Uterus (tissue), 4 donors: Measurements from ENCODE around the gene CCR3. TPM values are rescaled to one million over a fixed set of nuclear protein-coding genes. Genes with fewer than 3 reads are reported as not detected.

Source experiments
- DNase-seq, 2 donors: peaks; one replicate each; pipeline ENCODE4 v3.0.0-alpha.2; 2019 to 2020
- H3K27ac ChIP-seq, 2 donors: fragments of 200-600 bp; sonication (generic); 1 replicate in 1 of 2; 2 replicates in 1 of 2; pipeline ENCODE4 v1.5.1; 2016 to 2018
- H3K27me3 ChIP-seq, 2 donors: fragments of 200-600 bp; sonication (generic); one replicate each; pipeline ENCODE4 v1.5.1; 2018 to 2019; ENCODE audit warnings: control low read depth in 1 of 2
- H3K36me3 ChIP-seq, 2 donors: fragments of 200-600 bp; sonication (generic); one replicate each; pipeline ENCODE4 v1.5.1; 2019; ENCODE audit warnings: control low read depth in 1 of 2
- H3K4me1 ChIP-seq, 2 donors: fragments of 200-600 bp; sonication (generic); one replicate each; pipeline ENCODE4 v1.5.1; 2018 to 2019; ENCODE audit warnings: control low read depth in 1 of 2
- H3K4me3 ChIP-seq, 2 donors: fragments of 200-600 bp; sonication (generic); 1 replicate in 1 of 2; 2 replicates in 1 of 2; pipeline ENCODE4 v1.5.1; 2018 to 2019; ENCODE audit warnings: mild to moderate bottlenecking in 1 of 2
- H3K9me3 ChIP-seq, 2 donors: fragments of 200-600 bp; sonication (generic); one replicate each; pipeline ENCODE4 v1.5.1; 2019; ENCODE audit warnings: control low read depth in 1 of 2
- POLR2A ChIP-seq, 2 donors: fragments of 450-650 bp; IDR thresholded peaks; one replicate each; pipeline ENCODE4 v1.6.1; 2016; ENCODE audit warnings: antibody characterized with exemption in 2 of 2, mild to moderate bottlenecking in 1 of 2, moderate library complexity in 1 of 2
- intact Hi-C: fragments of 100-400 bp; cut with DNase I; formaldehyde crosslinking; loops from one replicate; pipeline ENCODE4 v1.15.1; 2023; ENCODE audit warnings: low total_unique reads
- total RNA-seq, 4 donors: library from RNA; depleted of rRNA in 3 of 4; stranded (reverse); fragments of >200 nt in 3 of 4; gene quantifications; one replicate each; pipeline versions ENCODE4 v1.1.0 to v1.2.4, GENCODE V29; 2014 to 2023
- TF ChIP-seq, protein P1 (sequence below), 4 experiments: fragments of 200-600 bp in 2 of 4; fragments of 450-650 bp in 2 of 4; sonication (generic) in 2 of 4; IDR thresholded peaks; one replicate each; pipeline ENCODE4 v1.5.1; 2016 to 2019; ENCODE audit warnings: antibody characterized with exemption in 4 of 4, mild to moderate bottlenecking in 2 of 4, moderate library complexity in 1 of 4
- donor health status: DM: yes; HTN: yes; CAD: no.

The CCR3 gene
- total RNA-seq, 4 donors from 2014 or later = not detected

DNA sequence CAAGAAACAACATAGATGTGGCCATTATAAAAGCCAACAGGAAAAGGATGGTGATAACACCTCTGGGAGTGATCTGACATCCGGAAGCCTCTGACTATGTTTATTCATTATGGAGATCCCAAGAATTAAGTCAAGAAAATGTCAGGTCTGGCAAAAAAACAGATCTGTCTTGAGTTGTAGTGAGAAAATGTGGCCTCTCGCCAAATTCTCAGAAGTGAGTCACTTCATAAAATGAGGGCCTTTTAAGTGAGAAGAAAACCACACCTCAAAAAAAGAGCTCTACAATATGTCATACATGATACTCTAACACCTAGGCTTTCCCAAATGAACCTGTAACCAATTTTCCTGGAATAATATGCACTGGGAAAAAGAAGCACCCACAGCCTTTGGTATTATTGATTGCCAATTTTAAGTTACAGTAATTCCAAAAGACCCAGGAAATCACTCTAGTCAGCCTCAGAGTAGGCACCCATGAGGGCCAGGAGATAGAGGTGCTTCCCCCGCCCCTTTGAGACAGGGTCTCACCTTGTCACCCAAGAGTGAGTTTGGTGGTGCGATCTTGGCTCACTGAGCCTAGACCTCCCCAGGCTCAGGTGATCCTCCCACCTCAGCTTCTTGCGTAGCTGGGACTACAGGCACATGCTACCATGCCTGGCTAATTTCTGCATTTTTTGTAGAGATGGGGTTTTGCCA, 38.0 kb downstream of the CCR3 start:
- intact Hi-C loops = no loop called here
- Histone ChIP-seq H3K4me3 (no peak overlapping the region), H3K27ac (no peak overlapping the region), H3K27me3 (no peaks in the 10 kb centered on the region), H3K4me1 (peaks cover 0 to 3% of the 10 kb centered on the region in 2 donors), H3K9me3 (no peaks in the 10 kb centered on the region), H3K36me3 (no peaks in the 10 kb centered on the region)
- TF ChIP-seq, protein P1, sequence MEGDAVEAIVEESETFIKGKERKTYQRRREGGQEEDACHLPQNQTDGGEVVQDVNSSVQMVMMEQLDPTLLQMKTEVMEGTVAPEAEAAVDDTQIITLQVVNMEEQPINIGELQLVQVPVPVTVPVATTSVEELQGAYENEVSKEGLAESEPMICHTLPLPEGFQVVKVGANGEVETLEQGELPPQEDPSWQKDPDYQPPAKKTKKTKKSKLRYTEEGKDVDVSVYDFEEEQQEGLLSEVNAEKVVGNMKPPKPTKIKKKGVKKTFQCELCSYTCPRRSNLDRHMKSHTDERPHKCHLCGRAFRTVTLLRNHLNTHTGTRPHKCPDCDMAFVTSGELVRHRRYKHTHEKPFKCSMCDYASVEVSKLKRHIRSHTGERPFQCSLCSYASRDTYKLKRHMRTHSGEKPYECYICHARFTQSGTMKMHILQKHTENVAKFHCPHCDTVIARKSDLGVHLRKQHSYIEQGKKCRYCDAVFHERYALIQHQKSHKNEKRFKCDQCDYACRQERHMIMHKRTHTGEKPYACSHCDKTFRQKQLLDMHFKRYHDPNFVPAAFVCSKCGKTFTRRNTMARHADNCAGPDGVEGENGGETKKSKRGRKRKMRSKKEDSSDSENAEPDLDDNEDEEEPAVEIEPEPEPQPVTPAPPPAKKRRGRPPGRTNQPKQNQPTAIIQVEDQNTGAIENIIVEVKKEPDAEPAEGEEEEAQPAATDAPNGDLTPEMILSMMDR (IDR thresholded peaks at IDR 0.05) = no peak
- TF ChIP-seq POLR2A (IDR thresholded peaks at IDR 0.05) = no peak
- no peak for DNase-seq

DNA sequence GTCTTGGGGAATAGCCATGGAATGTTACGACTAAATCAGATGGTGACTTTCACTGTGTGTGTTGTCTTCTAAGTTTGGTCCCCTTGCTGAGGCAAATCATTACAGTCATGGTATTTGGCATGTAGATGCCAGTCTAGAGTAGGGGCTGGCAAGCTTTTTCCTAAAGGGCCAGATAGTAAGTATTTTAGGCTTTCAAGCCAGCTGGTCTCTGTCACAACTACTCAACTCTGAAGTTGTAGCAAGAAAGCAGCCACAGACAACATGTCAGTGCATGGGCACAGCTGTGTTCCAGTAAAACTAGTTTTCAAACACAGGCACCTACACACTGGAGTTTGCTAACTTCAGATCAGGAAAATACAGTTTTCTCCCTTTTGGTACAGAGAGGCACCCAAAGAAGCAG, 39.3 kb downstream of the CCR3 start:
- DNase-seq = no peak
- no peaks in the 10 kb centered on the region for H3K9me3 ChIP-seq
- H3K4me3 ChIP-seq = no peak overlapping the region
- H3K27me3 ChIP-seq = no peaks in the 10 kb centered on the region
- H3K36me3 ChIP-seq = no peaks in the 10 kb centered on the region
- peaks cover 0 to 3% of the 10 kb centered on the region in 2 donors for H3K4me1 ChIP-seq
- intact Hi-C loops = no loop called here
- H3K27ac ChIP-seq = no peak overlapping the region
- TF ChIP-seq, protein P1 (IDR thresholded peaks at IDR 0.05) = no peak
- no peak for TF ChIP-seq POLR2A (IDR thresholded peaks at IDR 0.05)

DNA sequence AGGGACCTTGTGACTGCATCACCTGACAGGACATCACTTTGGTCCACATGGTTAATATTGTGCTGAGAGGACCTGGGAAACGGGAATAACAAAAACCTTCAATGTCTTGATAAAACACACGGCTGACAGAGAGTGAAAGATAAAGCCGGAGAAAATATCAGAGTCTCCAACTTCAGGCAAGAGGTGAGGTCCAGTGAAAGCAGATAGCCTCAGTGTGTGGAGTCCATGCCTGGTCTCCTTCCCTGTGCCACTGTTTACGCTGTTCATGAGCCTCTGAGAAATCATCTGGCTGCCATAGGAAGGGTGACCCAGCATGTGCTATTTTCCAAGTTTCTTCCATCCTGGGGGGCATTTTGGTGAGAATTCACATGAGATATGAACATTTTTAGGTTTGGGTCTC, 39.8 kb downstream of the CCR3 start:
- no peaks in the 10 kb centered on the region for H3K36me3 ChIP-seq
- no peaks in the 10 kb centered on the region for H3K9me3 ChIP-seq
- H3K4me3 ChIP-seq = no peak overlapping the region
- DNase-seq = no peak
- no peaks in the 10 kb centered on the region for H3K27me3 ChIP-seq
- peaks cover 0 to 3% of the 10 kb centered on the region in 2 donors for H3K4me1 ChIP-seq
- intact Hi-C loops = no loop called here
- no peak overlapping the region for H3K27ac ChIP-seq
- no peak for TF ChIP-seq POLR2A (IDR thresholded peaks at IDR 0.05)
- TF ChIP-seq, protein P1 (IDR thresholded peaks at IDR 0.05) = no peak

DNA sequence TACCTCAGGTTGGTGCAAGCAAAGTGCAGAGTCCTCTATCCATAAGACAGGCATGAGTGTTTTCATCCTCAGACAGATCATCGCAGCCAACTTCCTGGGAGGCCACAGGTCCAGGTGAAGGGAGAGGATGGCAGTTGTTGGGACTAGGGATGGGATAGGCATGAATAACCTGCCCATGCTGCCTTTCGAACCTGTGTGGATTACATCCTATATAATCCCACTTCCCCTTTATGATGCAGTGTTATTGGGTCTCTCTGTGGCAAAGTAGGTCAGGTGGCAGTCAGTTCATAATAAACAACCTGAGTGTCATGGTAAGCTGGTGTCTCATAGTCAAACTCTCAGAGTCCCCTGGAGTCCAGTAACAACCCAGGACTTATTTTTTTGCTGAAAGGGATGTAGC, 40.4 kb downstream of the CCR3 start:
- H3K27ac ChIP-seq = no peak overlapping the region

DNA sequence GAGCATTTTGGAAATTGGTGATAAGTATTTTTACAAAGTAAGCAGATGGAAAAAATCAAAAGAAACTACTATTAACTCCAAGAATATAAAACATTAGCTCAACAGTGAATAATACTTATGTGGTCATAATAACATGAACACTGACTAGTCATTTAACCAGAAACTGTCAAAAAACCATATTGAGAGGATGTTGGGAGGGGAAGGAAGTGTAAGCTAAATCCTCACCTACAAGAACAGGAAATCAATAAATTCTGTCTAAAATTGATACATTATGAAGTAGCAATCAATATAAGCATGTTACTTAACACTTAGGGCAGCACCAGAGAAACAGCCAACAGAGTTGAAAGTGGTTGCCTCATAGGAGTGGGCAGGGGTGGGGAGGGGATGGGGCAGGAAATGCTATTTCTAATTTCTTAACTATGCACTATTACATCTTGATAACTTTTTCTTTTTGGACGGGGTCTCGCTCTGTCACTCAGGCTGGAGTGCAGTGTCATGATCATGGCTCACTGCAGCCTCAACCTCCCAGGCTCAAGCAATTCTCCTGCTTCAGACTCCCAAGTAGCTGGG, 41.7 kb downstream of the CCR3 start:
- intact Hi-C loops = no loop called here
- no peak overlapping the region for H3K27ac ChIP-seq
- TF ChIP-seq POLR2A (IDR thresholded peaks at IDR 0.05) = no peak
- TF ChIP-seq, protein P1 (IDR thresholded peaks at IDR 0.05) = no peak
- DNase-seq = no peak
- no peaks in the 10 kb centered on the region for H3K27me3 ChIP-seq
- H3K4me1 ChIP-seq = peaks cover 0 to 3% of the 10 kb centered on the region in 2 donors
- no peaks in the 10 kb centered on the region for H3K36me3 ChIP-seq
- no peaks in the 10 kb centered on the region for H3K9me3 ChIP-seq
- H3K4me3 ChIP-seq = no peak overlapping the region

More for the DNA sequence above, 40.4 kb downstream of the CCR3 start:
- no peak overlapping the region for H3K4me3 ChIP-seq
- DNase-seq = no peak
- H3K9me3 ChIP-seq = no peaks in the 10 kb centered on the region
- TF ChIP-seq POLR2A (IDR thresholded peaks at IDR 0.05) = no peak
- TF ChIP-seq, protein P1 (IDR thresholded peaks at IDR 0.05) = no peak
- H3K4me1 ChIP-seq = peaks cover 0 to 3% of the 10 kb centered on the region in 2 donors
- no peaks in the 10 kb centered on the region for H3K36me3 ChIP-seq
- intact Hi-C loops = no loop called here
- H3K27me3 ChIP-seq = no peaks in the 10 kb centered on the region
